K562 (cell line): Measurements from ENCODE around the gene TPD52L2. TPM values are rescaled to one million over a fixed set of nuclear protein-coding genes. Genes with fewer than 3 reads are reported as not detected.
A peak's percentile ranks its signal among the peaks of the same experiment; 100 is the strongest.

ENCODE experiments used
- ADNP ChIP-seq: fragments of 200-800 bp; sonication (Bioruptor generic); IDR thresholded peaks from 2 replicates; pipeline ENCODE4 v1.6.1; 2016; ENCODE audit warnings: missing genetic modification characterization, missing compliant biosample characterization
- BMI1 ChIP-seq: fragments of 150-350 bp; IDR thresholded peaks from 2 replicates; pipeline ENCODE4 v1.6.1; 2014; ENCODE audit warnings: low read length
- CEBPB ChIP-seq: fragments of 450-650 bp; IDR thresholded peaks from 2 replicates; pipeline ENCODE4 v1.6.1; 2016; ENCODE audit warnings: missing genetic modification characterization, missing compliant biosample characterization
- COPS2 ChIP-seq: fragments of 450-650 bp; conservative IDR thresholded peaks from 2 replicates; pipeline ENCODE4 v1.6.1; 2016; ENCODE audit warnings: mild to moderate bottlenecking, moderate library complexity
- KLF1 ChIP-seq: fragments of 450-650 bp; IDR thresholded peaks from 2 replicates; pipeline ENCODE4 v1.6.1; 2016; ENCODE audit warnings: missing genetic modification characterization, missing compliant biosample characterization
- KLF16 ChIP-seq: IDR thresholded peaks from 2 replicates; pipeline ENCODE4 v1.6.1; 2016; ENCODE audit warnings: antibody characterized with exemption
- KLF6 ChIP-seq: fragments of 250-450 bp; sonication (Bioruptor Pico); IDR thresholded peaks from 2 replicates; pipeline ENCODE4 v1.4.0; 2020; ENCODE audit warnings: mild to moderate bottlenecking, moderate library complexity, borderline replicate concordance
- MBD2 ChIP-seq: sonication (generic); IDR thresholded peaks from 2 replicates; pipeline ENCODE4 v1.6.1; 2016; ENCODE audit warnings: low read depth, borderline replicate concordance
- MXI1 ChIP-seq: IDR thresholded peaks from 2 replicates; pipeline ENCODE4 v1.6.1; 2011; ENCODE audit warnings: low read depth, mild to moderate bottlenecking, improper control_type of control experiment, low read length
- NCOA1 ChIP-seq: fragments of 450-650 bp; IDR thresholded peaks from 2 replicates; pipeline ENCODE4 v1.6.1; 2016; ENCODE audit warnings: low read depth
- NELFE ChIP-seq: IDR thresholded peaks from 2 replicates; pipeline ENCODE4 v1.6.1; 2011; ENCODE audit warnings: mild to moderate bottlenecking; ENCODE audit not compliant: insufficient read depth, insufficient read length
- NFIC ChIP-seq: fragments of 450-650 bp; IDR thresholded peaks from 2 replicates; pipeline ENCODE4 v1.6.1; 2017; ENCODE audit warnings: mild to moderate bottlenecking, inconsistent platforms
- RBM15 ChIP-seq: fragments of 200-400 bp; formaldehyde crosslinking; IDR thresholded peaks from 2 replicates; pipeline ENCODE4 v1.6.1; 2018; ENCODE audit warnings: mild to moderate bottlenecking, low read length, moderate library complexity; ENCODE audit not compliant: insufficient read depth
- SMARCA5 ChIP-seq: fragments of 450-650 bp; IDR thresholded peaks from 2 replicates; pipeline ENCODE4 v1.6.1; 2016
- STAT5B ChIP-seq: fragments of 250-450 bp; sonication (Bioruptor Pico); IDR thresholded peaks from 2 replicates; pipeline ENCODE4 v1.8.0; 2021; ENCODE audit warnings: mild to moderate bottlenecking, inconsistent platforms
- THAP7 ChIP-seq: fragments of 250-450 bp; sonication (Bioruptor Pico); IDR thresholded peaks from 2 replicates; pipeline ENCODE4 v1.5.0; 2021
- ZNF121 ChIP-seq: sonication (generic); formaldehyde crosslinking; conservative IDR thresholded peaks from 2 replicates; pipeline ENCODE4 v1.8.0; 2022; ENCODE audit warnings: missing genetic modification reagents
- ZNF280A ChIP-seq: fragments of 450-650 bp; IDR thresholded peaks from 2 replicates; pipeline ENCODE4 v1.6.1; 2018; ENCODE audit warnings: mild to moderate bottlenecking, low read depth; ENCODE audit not compliant: partially characterized antibody
- ZNF444 ChIP-seq: fragments of 250-450 bp; sonication (Bioruptor Pico); IDR thresholded peaks from 2 replicates; pipeline ENCODE4 v1.4.0; 2020; ENCODE audit warnings: mild to moderate bottlenecking, moderate library complexity
- ZNF586 ChIP-seq: fragments of 450-650 bp; formaldehyde crosslinking; conservative IDR thresholded peaks from 2 replicates; pipeline ENCODE4 v1.4.0; 2020; ENCODE audit warnings: mild to moderate bottlenecking, moderate library complexity
- polyA plus RNA-seq, 8 experiments: library from polyadenylated mRNA; depleted of rRNA in 4 of 8; stranded (reverse) in 5 of 8; unstranded in 3 of 8; fragments of >200 nt; fragmentation: Nextera tagmentation in 2 of 8; fragmentation: Illumina TruSeq in 1 of 8; extraction: Ambion mirVana in 2 of 8; extraction: Trizol in 1 of 8; gene quantifications; 2 replicates each; pipeline versions ENCODE4 v1.2.1 to v1.2.3, GENCODE V29; 2011 to 2014; ENCODE audit warnings: inconsistent platforms in 1 of 8, missing spikeins in 1 of 8
- total RNA-seq, 7 experiments: library from RNA; depleted of rRNA in 6 of 7; stranded (reverse); fragments of >200 nt in 6 of 7; fragmentation: Illumina TruSeq in 2 of 7; extraction: Trizol in 2 of 7; gene quantifications; 2 replicates each; pipeline versions ENCODE4 v1.2.1 to v1.2.3, GENCODE V29; 2011 to 2021; ENCODE audit warnings: low replicate concordance in 1 of 7
- TF ChIP-seq, protein P1 (sequence below), 2 experiments: fragments of 450-650 bp in 1 of 2; IDR thresholded peaks; 2 replicates each; pipeline ENCODE4 v1.6.1; 2011 to 2017; ENCODE audit warnings: low read depth in 2 of 2, antibody characterized with exemption in 1 of 2, borderline replicate concordance in 1 of 2, low read length in 1 of 2, mild to moderate bottlenecking in 1 of 2, mixed read lengths in 1 of 2; ENCODE audit not compliant: control insufficient read depth in 1 of 2
- TF ChIP-seq, protein P2 (sequence below): fragments of 250-450 bp; sonication (Bioruptor Pico); IDR thresholded peaks from 2 replicates; pipeline ENCODE4 v1.5.0; 2021
- TF ChIP-seq, protein P3 (sequence below): fragments of 250-450 bp; sonication (Bioruptor Pico); IDR thresholded peaks from 2 replicates; pipeline ENCODE4 v1.8.0; 2021; ENCODE audit warnings: mild to moderate bottlenecking, moderate library complexity

Gene TPD52L2
- total and polyA plus RNA-seq, 9 of the 15 experiments (the other 6 are each of a cell fraction or from before 2014, with no cell fraction given): 1.9 to 117 (median 74.6) TPM

DNA sequence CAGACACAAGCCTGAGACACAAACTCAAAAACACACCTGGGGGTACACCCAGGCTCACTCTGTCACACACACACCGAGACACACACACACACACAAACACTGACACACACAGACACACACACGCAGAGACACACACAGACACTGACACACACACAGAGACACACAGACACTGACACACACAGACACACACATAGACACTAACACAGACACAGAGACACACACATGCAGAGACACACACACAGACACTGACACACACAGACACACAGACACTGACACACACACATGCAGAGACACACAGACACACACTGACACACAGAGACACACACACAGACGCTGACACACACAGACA lies 18.2 kb upstream of the TPD52L2 start (continued):
- TF ChIP-seq, protein P1, sequence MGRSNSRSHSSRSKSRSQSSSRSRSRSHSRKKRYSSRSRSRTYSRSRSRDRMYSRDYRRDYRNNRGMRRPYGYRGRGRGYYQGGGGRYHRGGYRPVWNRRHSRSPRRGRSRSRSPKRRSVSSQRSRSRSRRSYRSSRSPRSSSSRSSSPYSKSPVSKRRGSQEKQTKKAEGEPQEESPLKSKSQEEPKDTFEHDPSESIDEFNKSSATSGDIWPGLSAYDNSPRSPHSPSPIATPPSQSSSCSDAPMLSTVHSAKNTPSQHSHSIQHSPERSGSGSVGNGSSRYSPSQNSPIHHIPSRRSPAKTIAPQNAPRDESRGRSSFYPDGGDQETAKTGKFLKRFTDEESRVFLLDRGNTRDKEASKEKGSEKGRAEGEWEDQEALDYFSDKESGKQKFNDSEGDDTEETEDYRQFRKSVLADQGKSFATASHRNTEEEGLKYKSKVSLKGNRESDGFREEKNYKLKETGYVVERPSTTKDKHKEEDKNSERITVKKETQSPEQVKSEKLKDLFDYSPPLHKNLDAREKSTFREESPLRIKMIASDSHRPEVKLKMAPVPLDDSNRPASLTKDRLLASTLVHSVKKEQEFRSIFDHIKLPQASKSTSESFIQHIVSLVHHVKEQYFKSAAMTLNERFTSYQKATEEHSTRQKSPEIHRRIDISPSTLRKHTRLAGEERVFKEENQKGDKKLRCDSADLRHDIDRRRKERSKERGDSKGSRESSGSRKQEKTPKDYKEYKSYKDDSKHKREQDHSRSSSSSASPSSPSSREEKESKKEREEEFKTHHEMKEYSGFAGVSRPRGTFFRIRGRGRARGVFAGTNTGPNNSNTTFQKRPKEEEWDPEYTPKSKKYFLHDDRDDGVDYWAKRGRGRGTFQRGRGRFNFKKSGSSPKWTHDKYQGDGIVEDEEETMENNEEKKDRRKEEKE (IDR thresholded peaks at IDR 0.05; ENCODE audit: borderline replicate concordance in 1 of 2, control insufficient read depth in 1 of 2, low read depth in 2 of 2, low read length in 1 of 2): peak in 1 of 2 experiments; percentile 80; a peak in 2 of 4 replicates
- TF ChIP-seq COPS2: no peak
- no peak for TF ChIP-seq MBD2
- TF ChIP-seq, protein P2, sequence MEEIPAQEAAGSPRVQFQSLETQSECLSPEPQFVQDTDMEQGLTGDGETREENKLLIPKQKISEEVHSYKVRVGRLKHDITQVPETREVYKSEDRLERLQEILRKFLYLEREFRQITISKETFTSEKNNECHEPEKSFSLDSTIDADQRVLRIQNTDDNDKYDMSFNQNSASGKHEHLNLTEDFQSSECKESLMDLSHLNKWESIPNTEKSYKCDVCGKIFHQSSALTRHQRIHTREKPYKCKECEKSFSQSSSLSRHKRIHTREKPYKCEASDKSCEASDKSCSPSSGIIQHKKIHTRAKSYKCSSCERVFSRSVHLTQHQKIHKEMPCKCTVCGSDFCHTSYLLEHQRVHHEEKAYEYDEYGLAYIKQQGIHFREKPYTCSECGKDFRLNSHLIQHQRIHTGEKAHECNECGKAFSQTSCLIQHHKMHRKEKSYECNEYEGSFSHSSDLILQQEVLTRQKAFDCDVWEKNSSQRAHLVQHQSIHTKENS: no peak
- no peak for TF ChIP-seq ZNF121 (CRISPR knock-in tag)
- TF ChIP-seq, protein P3, sequence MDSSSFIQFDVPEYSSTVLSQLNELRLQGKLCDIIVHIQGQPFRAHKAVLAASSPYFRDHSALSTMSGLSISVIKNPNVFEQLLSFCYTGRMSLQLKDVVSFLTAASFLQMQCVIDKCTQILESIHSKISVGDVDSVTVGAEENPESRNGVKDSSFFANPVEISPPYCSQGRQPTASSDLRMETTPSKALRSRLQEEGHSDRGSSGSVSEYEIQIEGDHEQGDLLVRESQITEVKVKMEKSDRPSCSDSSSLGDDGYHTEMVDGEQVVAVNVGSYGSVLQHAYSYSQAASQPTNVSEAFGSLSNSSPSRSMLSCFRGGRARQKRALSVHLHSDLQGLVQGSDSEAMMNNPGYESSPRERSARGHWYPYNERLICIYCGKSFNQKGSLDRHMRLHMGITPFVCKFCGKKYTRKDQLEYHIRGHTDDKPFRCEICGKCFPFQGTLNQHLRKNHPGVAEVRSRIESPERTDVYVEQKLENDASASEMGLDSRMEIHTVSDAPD (CRISPR knock-in tag): no peak
- no peak for TF ChIP-seq KLF6 (CRISPR knock-in tag)
- TF ChIP-seq NELFE: no peak
- TF ChIP-seq ZNF444 (CRISPR knock-in tag): no peak
- TF ChIP-seq RBM15: no peak
- TF ChIP-seq ZNF586: no peak
- 0 out of 2 replicates have a peak, but pooled peaks have one; percentile 56 for TF ChIP-seq ADNP (tag)
- TF ChIP-seq NFIC: peak; percentile 21; the same call in 1 of the 2 replicates
- TF ChIP-seq CEBPB (tag): no peak
- no peak for TF ChIP-seq KLF16
- 0 out of 2 replicates have a peak, but pooled peaks have one; percentile 22 for TF ChIP-seq NCOA1
- TF ChIP-seq ZNF280A: peak; percentile 43
- TF ChIP-seq THAP7 (CRISPR knock-in tag): no peak
- no peak for TF ChIP-seq MXI1
- TF ChIP-seq SMARCA5: peak; percentile 94
- TF ChIP-seq BMI1: no peak
- no peak for TF ChIP-seq STAT5B (CRISPR knock-in tag)
- TF ChIP-seq KLF1 (tag): no peak
